CD14-positive monocyte (primary cell): ENCODE measurements around the gene NCKAP1. TPM values are rescaled to one million over a fixed set of nuclear protein-coding genes. Genes with fewer than 3 reads are reported as not detected.

Source experiments
- DNase-seq, 3 donors: peaks; one replicate each; pipeline ENCODE4 v3.0.0-alpha.2; 2011 to 2022
- H2AFZ ChIP-seq: 2 replicates; pipeline ENCODE4 v1.6.0; 2012; ENCODE audit warnings: mild to moderate bottlenecking, low read depth, low read length, inconsistent platforms; ENCODE audit not compliant: insufficient read depth, poor library complexity, severe bottlenecking
- H3K27ac ChIP-seq, 2 donors: 1 replicate in 1 of 2; 2 replicates in 1 of 2; pipeline ENCODE4 v1.5.1; 2012 to 2013; ENCODE audit warnings: low read length in 2 of 2, control low read depth in 1 of 2, inconsistent platforms in 1 of 2, low read depth in 1 of 2, mild to moderate bottlenecking in 1 of 2
- H3K27me3 ChIP-seq, 2 donors: one replicate each; pipeline versions ENCODE4 v1.6.0 to v1.6.1; 2011 to 2013; ENCODE audit warnings: low read length in 2 of 2; ENCODE audit not compliant: control insufficient read depth in 2 of 2, insufficient read depth in 2 of 2
- H3K36me3 ChIP-seq, 2 donors: replicated peaks in 1 of 2; 1 replicate in 1 of 2; 2 replicates in 1 of 2; pipeline versions ENCODE4 v1.5.1 to v1.6.1; 2012 to 2013; ENCODE audit warnings: low read length in 2 of 2, control low read depth in 1 of 2, inconsistent platforms in 1 of 2, mild to moderate bottlenecking in 1 of 2; ENCODE audit not compliant: insufficient read depth in 2 of 2, control insufficient read depth in 1 of 2
- H3K4me1 ChIP-seq, 2 donors: 1 replicate in 1 of 2; 2 replicates in 1 of 2; pipeline versions ENCODE4 v1.5.1 to v1.6.1; 2012 to 2013; ENCODE audit warnings: low read length in 2 of 2, control low read depth in 1 of 2, inconsistent platforms in 1 of 2, mild to moderate bottlenecking in 1 of 2, moderate library complexity in 1 of 2; ENCODE audit not compliant: insufficient read depth in 2 of 2, control insufficient read depth in 1 of 2
- H3K4me2 ChIP-seq: replicated peaks from 2 replicates; pipeline ENCODE3; 2012; ENCODE audit warnings: low read length, moderate library complexity, mild to moderate bottlenecking; ENCODE audit not compliant: poor library complexity, severe bottlenecking; ENCODE audit errors: extremely low read depth
- H3K4me3 ChIP-seq, 3 experiments: fragments of 200-600 bp in 1 of 3; sonication (generic) in 1 of 3; replicated peaks in 1 of 3; 1 replicate in 2 of 3; 2 replicates in 1 of 3; pipeline ENCODE4 v1.5.1; 2011 to 2013; ENCODE audit warnings: low read length in 3 of 3, mild to moderate bottlenecking in 3 of 3, control low read depth in 2 of 3, low read depth in 2 of 3, inconsistent platforms in 1 of 3, moderate library complexity in 1 of 3
- H3K79me2 ChIP-seq: 2 replicates; pipeline ENCODE4 v1.6.0; 2012; ENCODE audit warnings: mild to moderate bottlenecking, control low read depth, inconsistent platforms, low read length, moderate library complexity; ENCODE audit not compliant: insufficient read depth
- H3K9ac ChIP-seq: 2 replicates; pipeline ENCODE4 v1.6.0; 2017; ENCODE audit warnings: low read length, mild to moderate bottlenecking; ENCODE audit not compliant: insufficient read depth, poor library complexity, severe bottlenecking
- H3K9me3 ChIP-seq, 2 donors: replicated peaks in 1 of 2; 1 replicate in 1 of 2; 2 replicates in 1 of 2; pipeline versions ENCODE4 v1.5.1 to v1.6.1; 2012 to 2013; ENCODE audit warnings: low read length in 2 of 2, control low read depth in 1 of 2; ENCODE audit not compliant: control insufficient read depth in 1 of 2, insufficient read depth in 1 of 2
- H4K20me1 ChIP-seq: 2 replicates; pipeline ENCODE4 v1.6.0; 2012; ENCODE audit warnings: mild to moderate bottlenecking, low read length, control low read depth, moderate library complexity; ENCODE audit not compliant: insufficient read depth
- H3K27ac Mint-ChIP-seq, 7 donors: one replicate each; pipeline ENCODE4 v1.8.0; 2020; ENCODE audit warnings: mild to moderate bottlenecking in 7 of 7, mixed read lengths in 7 of 7, moderate library complexity in 6 of 7, inconsistent platforms in 2 of 7
- H3K27me3 Mint-ChIP-seq, 3 donors: one replicate each; pipeline ENCODE4 v1.8.0; 2021 to 2022; ENCODE audit warnings: low read depth in 3 of 3, mild to moderate bottlenecking in 3 of 3, mixed read lengths in 3 of 3, moderate library complexity in 3 of 3, inconsistent platforms in 1 of 3
- H3K36me3 Mint-ChIP-seq, 2 donors: one replicate each; pipeline ENCODE4 v1.8.0; 2020; ENCODE audit warnings: mixed read lengths in 2 of 2, inconsistent platforms in 1 of 2, mild to moderate bottlenecking in 1 of 2
- H3K4me1 Mint-ChIP-seq: one replicate; pipeline ENCODE4 v1.8.0; 2020; ENCODE audit warnings: mild to moderate bottlenecking, mixed read lengths
- H3K4me3 Mint-ChIP-seq, 2 donors: one replicate each; pipeline ENCODE4 v1.8.0; 2020; ENCODE audit warnings: mild to moderate bottlenecking in 2 of 2, mixed read lengths in 2 of 2, moderate library complexity in 1 of 2
- H3K9me3 Mint-ChIP-seq, 7 donors: one replicate each; pipeline ENCODE4 v1.8.0; 2020 to 2022; ENCODE audit warnings: mixed read lengths in 7 of 7, mild to moderate bottlenecking in 6 of 7, moderate library complexity in 6 of 7, inconsistent platforms in 2 of 7
- CTCF ChIP-seq: fragments of 200-600 bp; IDR thresholded peaks from one replicate; pipeline ENCODE4 v1.8.0; 2022; ENCODE audit warnings: antibody characterized with exemption, mild to moderate bottlenecking
- WGBS: methylation state at CpG from one replicate; pipeline ENCODE4 v1.1.5; 2013; ENCODE audit warnings: missing lambda C conversion rate; ENCODE audit not compliant: insufficient coverage; 5-methylcytosine and 5-hydroxymethylcytosine counted together
- intact Hi-C, 2 donors: fragments of 100-400 bp; cut with micrococcal nuclease; formaldehyde crosslinking; loops; one replicate each; pipeline versions ENCODE4 v1.15.0 to v1.15.1; 2023
- polyA plus RNA-seq, 3 donors: library from polyadenylated mRNA; depleted of rRNA in 1 of 3; unstranded in 2 of 3; stranded (reverse) in 1 of 3; fragments of 300-500 nt in 2 of 3; fragments of >200 nt in 1 of 3; fragmentation: Illumina TruSeq in 2 of 3; gene quantifications; 1 replicate in 2 of 3; 2 replicates in 1 of 3; pipeline ENCODE4 v1.2.3, GENCODE V29; 2012 to 2021

Gene NCKAP1
- polyA plus RNA-seq, 3 donors: 0.01 TPM; not detected in 2

- no peak overlapping the region for H3K4me3 Mint-ChIP-seq
- no peaks in the 10 kb centered on the region for H4K20me1 ChIP-seq
Measured at GRCh38 chr2:183001948-183002347, 36.3 kb downstream of the NCKAP1 start.

GRCh38 chr2:183000846-183001245 lies 37.4 kb downstream of the NCKAP1 start:
- H4K20me1 ChIP-seq: no peaks in the 10 kb centered on the region
- Mint-ChIP-seq H3K27ac (no peak overlapping the region), H3K9me3 (peaks cover 0 to 3% (median 0%) of the 10 kb centered on the region in 7 donors), H3K4me1 (no peaks in the 10 kb centered on the region), H3K4me3 (no peak overlapping the region), H3K36me3 (no peaks in the 10 kb centered on the region), H3K27me3 (peaks cover 5 to 18% (median 7%) of the 10 kb centered on the region in 3 donors)
- no peak overlapping the region for H3K4me3 ChIP-seq
- WGBS: 95% methylated on average over 5 of the region's 10 CpGs
- DNase-seq: no peak
- H3K27ac ChIP-seq: no peak overlapping the region
- intact Hi-C loops: no loop called here
- H3K79me2 ChIP-seq: no peaks in the 10 kb centered on the region
- H3K4me1 ChIP-seq: no peaks in the 10 kb centered on the region
- no peak overlapping the region for H3K9ac ChIP-seq
- H2AFZ ChIP-seq: no peak overlapping the region
- H3K27me3 ChIP-seq: peaks cover 0 to 2% of the 10 kb centered on the region in 2 donors
- no peak overlapping the region for H3K4me2 ChIP-seq
- no peak for TF ChIP-seq CTCF
- H3K9me3 ChIP-seq: no peaks in the 10 kb centered on the region
- H3K36me3 ChIP-seq: no peaks in the 10 kb centered on the region

More at GRCh38 chr2:183001948-183002347, 36.3 kb downstream of the NCKAP1 start:
- Histone ChIP-seq H3K36me3 (no peaks in the 10 kb centered on the region), H3K4me2 (no peak overlapping the region), H3K9ac (no peak overlapping the region), H3K4me1 (no peaks in the 10 kb centered on the region), H3K27ac (no peak overlapping the region), H3K79me2 (no peaks in the 10 kb centered on the region), H3K9me3 (no peaks in the 10 kb centered on the region), H2AFZ (no peak overlapping the region), H3K4me3 (no peak overlapping the region), H3K27me3 (peaks cover 0 to 6% of the 10 kb centered on the region in 2 donors)
- H3K27ac Mint-ChIP-seq: no peak overlapping the region
- no peaks in the 10 kb centered on the region for H3K4me1 Mint-ChIP-seq
- no peak for DNase-seq
- no peak for TF ChIP-seq CTCF
- H3K27me3 Mint-ChIP-seq: peaks cover 5 to 14% (median 5%) of the 10 kb centered on the region in 3 donors
- WGBS: no CpG with 5 or more reads among the region's 2 CpGs
- H3K36me3 Mint-ChIP-seq: no peaks in the 10 kb centered on the region
- peaks cover 0 to 2% (median 0%) of the 10 kb centered on the region in 7 donors for H3K9me3 Mint-ChIP-seq
- intact Hi-C loops: no loop called here
